HEK293 (cell line): ENCODE results near the gene PHF21A.

ENCODE experiments used
- CTCF ChIA-PET: fragments of 350-600 bp; formaldehyde crosslinking; extraction: SDS; loops from one replicate; lab custom pipeline; 2021; ENCODE audit warnings: antibody characterized with exemption; lab: Yijun Ruan, JAX
- POLR2A ChIA-PET: fragments of 300-600 bp; formaldehyde crosslinking; extraction: SDS; loops from one replicate; lab custom pipeline; 2020; ENCODE audit warnings: antibody characterized with exemption, inconsistent platforms; lab: Yijun Ruan, JAX
- H3K27ac ChIP-seq: fragments of 200-500 bp; sonication (Bioruptor generic); 2 replicates; pipeline ENCODE4 v1.5.1; 2014; ENCODE audit warnings: low read depth, low read length, control low read depth, inconsistent platforms; ENCODE audit errors: extremely low read depth
- H3K36me3 ChIP-seq, 2 experiments: fragments of 200-500 bp in 1 of 2; sonication (Bioruptor generic) in 1 of 2; 1 replicate in 1 of 2; 2 replicates in 1 of 2; pipeline ENCODE4 v1.5.1; 2014 to 2017; ENCODE audit warnings: inconsistent platforms in 2 of 2, low read length in 2 of 2; ENCODE audit not compliant: control insufficient read depth in 2 of 2, insufficient read depth in 1 of 2
- H3K4me1 ChIP-seq: fragments of 200-500 bp; sonication (Bioruptor generic); 2 replicates; pipeline ENCODE4 v1.5.1; 2014; ENCODE audit warnings: mild to moderate bottlenecking, low read length, inconsistent platforms; ENCODE audit not compliant: control insufficient read depth, insufficient read depth
- H3K4me3 ChIP-seq: 2 replicates; pipeline ENCODE4 v1.5.1; 2011; ENCODE audit warnings: low read depth, mild to moderate bottlenecking, control low read depth, low read length, moderate library complexity
- H3K9me3 ChIP-seq: fragments of 200-500 bp; sonication (Bioruptor generic); 2 replicates; pipeline ENCODE4 v1.5.1; 2014; ENCODE audit warnings: low read depth, low read length, inconsistent platforms; ENCODE audit not compliant: control insufficient read depth, insufficient read depth
- CTCF ChIP-seq: fragments of 450-650 bp; formaldehyde crosslinking; IDR thresholded peaks from 2 replicates; pipeline ENCODE4 v1.5.1; 2016; ENCODE audit warnings: missing biosample characterization, missing genetic modification characterization
- KLF1 ChIP-seq: fragments of 450-650 bp; formaldehyde crosslinking; IDR thresholded peaks from 2 replicates; pipeline ENCODE4 v1.5.1; 2016; ENCODE audit warnings: missing biosample characterization, missing genetic modification characterization
- KLF7 ChIP-seq: fragments of 450-650 bp; formaldehyde crosslinking; IDR thresholded peaks from 2 replicates; pipeline ENCODE4 v1.5.1; 2016; ENCODE audit warnings: missing biosample characterization, missing genetic modification characterization, borderline replicate concordance
- PRDM6 ChIP-seq: fragments of 450-650 bp; formaldehyde crosslinking; IDR thresholded peaks from 2 replicates; pipeline ENCODE4 v1.5.1; 2017; ENCODE audit warnings: missing biosample characterization, missing genetic modification characterization
- ZBTB21 ChIP-seq: fragments of 450-650 bp; formaldehyde crosslinking; IDR thresholded peaks from 2 replicates; pipeline ENCODE4 v1.5.1; 2017; ENCODE audit warnings: missing biosample characterization, missing genetic modification characterization
- ZBTB8A ChIP-seq: fragments of 450-650 bp; formaldehyde crosslinking; IDR thresholded peaks from 2 replicates; pipeline ENCODE4 v1.5.1; 2016; ENCODE audit warnings: missing biosample characterization, missing genetic modification characterization
- ZFP3 ChIP-seq: fragments of 450-650 bp; formaldehyde crosslinking; IDR thresholded peaks from 2 replicates; pipeline ENCODE4 v1.5.1; 2016; ENCODE audit warnings: low read depth, missing biosample characterization, missing genetic modification characterization
- ZNF132 ChIP-seq: fragments of 450-650 bp; formaldehyde crosslinking; IDR thresholded peaks from 2 replicates; pipeline ENCODE4 v1.5.1; 2017; ENCODE audit warnings: missing biosample characterization, missing genetic modification characterization, borderline replicate concordance
- ZNF146 ChIP-seq: fragments of 450-650 bp; formaldehyde crosslinking; IDR thresholded peaks from 2 replicates; pipeline ENCODE4 v1.5.1; 2016; ENCODE audit warnings: missing biosample characterization, missing genetic modification characterization
- ZNF19 ChIP-seq: fragments of 450-650 bp; formaldehyde crosslinking; IDR thresholded peaks from 2 replicates; pipeline ENCODE4; 2016; ENCODE audit warnings: missing biosample characterization, missing genetic modification characterization, low read depth
- ZNF223 ChIP-seq: fragments of 450-650 bp; formaldehyde crosslinking; IDR thresholded peaks from 2 replicates; pipeline ENCODE4 v1.5.1; 2016; ENCODE audit warnings: missing biosample characterization, missing genetic modification characterization
- ZNF26 ChIP-seq: fragments of 450-650 bp; formaldehyde crosslinking; IDR thresholded peaks from 2 replicates; pipeline ENCODE4 v1.5.1; 2016; ENCODE audit warnings: missing biosample characterization, missing genetic modification characterization
- ZNF449 ChIP-seq: fragments of 450-650 bp; formaldehyde crosslinking; IDR thresholded peaks from 2 replicates; pipeline ENCODE4 v1.5.1; 2017; ENCODE audit warnings: missing biosample characterization, mild to moderate bottlenecking, missing genetic modification characterization, moderate library complexity
- ZNF518A ChIP-seq: fragments of 450-650 bp; formaldehyde crosslinking; conservative IDR thresholded peaks from 2 replicates; pipeline ENCODE4 v1.5.1; 2016; ENCODE audit warnings: low read depth, missing biosample characterization, missing genetic modification characterization
- ZNF596 ChIP-seq: fragments of 450-650 bp; IDR thresholded peaks from 2 replicates; pipeline ENCODE4 v1.5.0; 2018; ENCODE audit warnings: missing biosample characterization, mild to moderate bottlenecking, missing genetic modification characterization, moderate library complexity
- ZNF660 ChIP-seq: fragments of 450-650 bp; IDR thresholded peaks from 2 replicates; pipeline ENCODE4 v1.5.1; 2018; ENCODE audit warnings: missing biosample characterization, mild to moderate bottlenecking, missing genetic modification characterization
- ZNF768 ChIP-seq: fragments of 450-650 bp; formaldehyde crosslinking; IDR thresholded peaks from 2 replicates; pipeline ENCODE4 v1.5.1; 2018; ENCODE audit warnings: missing biosample characterization, mild to moderate bottlenecking, missing genetic modification characterization
- ZNF776 ChIP-seq: fragments of 450-650 bp; formaldehyde crosslinking; IDR thresholded peaks from 2 replicates; pipeline ENCODE4 v1.5.0; 2017; ENCODE audit warnings: missing biosample characterization, missing genetic modification characterization, borderline replicate concordance
- ZNF791 ChIP-seq: fragments of 450-650 bp; formaldehyde crosslinking; IDR thresholded peaks from 2 replicates; pipeline ENCODE4 v1.5.1; 2016; ENCODE audit warnings: missing biosample characterization, missing genetic modification characterization
- ZNF843 ChIP-seq: fragments of 450-650 bp; formaldehyde crosslinking; IDR thresholded peaks from 2 replicates; pipeline ENCODE4 v1.5.1; 2016; ENCODE audit warnings: missing biosample characterization, missing genetic modification characterization
- ZSCAN30 ChIP-seq: fragments of 450-650 bp; IDR thresholded peaks from 2 replicates; pipeline ENCODE4 v1.5.1; 2018; ENCODE audit warnings: missing biosample characterization, mild to moderate bottlenecking, missing genetic modification characterization, moderate library complexity

PHF21A gene

GRCh38 chr11:46130286-46130940 is 9.2 kb upstream of the PHF21A start:
- TF ChIP-seq ZNF776 (tag by site-specific recombination) (no peak), ZBTB21 (tag by site-specific recombination) (no peak), ZNF596 (tag by site-specific recombination) (no peak), ZNF843 (no peak), CTCF (tag by site-specific recombination) (no peak), ZSCAN30 (no peak), ZNF146 (tag by site-specific recombination) (no peak), ZFP3 (no peak), ZNF518A (tag by site-specific recombination) (no peak), KLF1 (tag by site-specific recombination) (no peak), ZNF19 (tag by site-specific recombination) (no peak), KLF7 (no peak), ZNF132 (no peak), ZBTB8A (peak; percentile 56), ZNF26 (tag by site-specific recombination) (no peak), ZNF660 (peak; percentile 83), PRDM6 (tag by site-specific recombination) (0 out of 2 replicates have a peak, but pooled peaks have one; percentile 8), ZNF449 (no peak), ZNF223 (tag by site-specific recombination) (no peak), ZNF768 (tag by site-specific recombination) (no peak), ZNF791 (no peak)
- H3K4me3 ChIP-seq: no peak overlapping the region
- POLR2A ChIA-PET: no interaction called here
- H3K36me3 ChIP-seq: no peaks in the 10 kb centered on the region
- H3K4me1 ChIP-seq: no peaks in the 10 kb centered on the region
- CTCF ChIA-PET: interaction anchor here (0.7 to 1.0 kb wide), 3 partner anchors 9 to 109 kb away, joined by 3 read pairs; no protein-coding TSS in a partner anchor
- no peaks in the 10 kb centered on the region for H3K9me3 ChIP-seq
- H3K27ac ChIP-seq: no peak overlapping the region
